ENCODE results near the gene PRSS27.
A peak's percentile ranks its signal among the peaks of the same experiment; 100 is the strongest.

Gene PRSS27

DNA sequence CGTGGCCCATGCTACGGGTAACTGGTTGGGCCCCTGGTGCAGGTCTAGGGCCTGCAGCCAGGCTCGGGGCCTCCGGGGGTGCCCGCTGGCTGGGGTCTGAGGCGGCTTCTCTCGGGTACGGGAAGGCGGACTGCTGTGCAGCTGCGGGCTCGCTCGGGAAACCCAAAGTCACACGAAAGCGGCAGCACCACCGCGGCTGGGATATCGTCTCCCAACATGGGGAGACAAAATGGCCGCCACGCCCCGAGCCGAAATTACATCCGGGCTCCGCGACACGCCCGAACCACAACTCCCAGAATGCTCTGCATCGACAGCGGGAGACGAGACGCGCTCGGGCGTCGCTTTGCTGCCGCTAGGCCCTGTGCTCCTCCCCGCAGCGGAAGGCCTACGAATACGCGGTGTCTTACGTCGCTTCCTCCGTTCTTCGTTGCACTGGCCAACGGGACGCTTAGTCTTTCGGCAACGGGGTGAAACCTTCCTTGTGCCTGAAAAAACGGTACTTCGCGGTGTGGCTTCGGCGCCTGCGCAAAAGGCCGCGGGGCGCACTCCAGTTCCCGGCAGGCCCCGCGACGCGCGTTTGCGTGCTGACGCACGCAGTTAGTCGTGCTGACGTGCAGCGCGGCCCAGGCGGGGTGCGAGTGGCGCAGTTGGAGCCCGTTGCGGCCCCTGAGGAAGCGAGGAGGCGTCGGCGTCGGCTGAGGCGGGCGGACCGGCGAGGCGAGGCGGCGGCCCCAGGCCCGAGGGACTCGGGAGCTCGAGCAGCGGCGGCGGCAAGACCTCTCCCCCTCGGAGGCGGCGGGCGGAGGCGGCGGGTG, 32.2 kb upstream of the PRSS27 start, which contains the start of gene SRRM2:
TSS of gene SRRM2 (plus strand) at position 604 of the 815 bp plus-strand sequence. CDS start 3,727 bp downstream, outside the sequence.
- peak; percentile 90 to 94 for DNase-seq (ENCODE audit: low read depth in 1 of 2, low spot score in 1 of 2)

DNA sequence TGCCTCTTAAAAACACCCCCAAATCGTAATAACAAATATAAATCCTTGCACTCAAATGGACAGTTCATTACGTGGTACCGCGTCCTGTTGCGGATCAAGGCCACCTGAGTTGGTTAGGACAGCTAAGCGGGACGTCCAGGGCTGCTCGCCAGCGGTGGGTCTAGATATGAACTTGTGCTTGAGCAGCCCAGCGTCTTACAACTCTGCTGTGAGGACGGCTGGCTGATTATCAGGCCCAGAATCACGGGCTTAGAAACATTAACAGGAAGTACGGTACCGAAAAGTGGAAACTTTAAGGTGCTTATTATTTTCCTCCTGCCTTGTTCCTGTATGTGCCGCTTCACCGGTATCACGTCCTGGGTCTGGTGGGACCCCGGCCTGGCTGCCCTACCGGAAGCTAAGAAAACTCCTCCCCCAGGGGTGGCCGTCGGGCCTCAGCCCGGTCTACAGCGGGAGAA, 31.6 kb upstream of the PRSS27 start:
- no peak for DNase-seq (ENCODE audit: low read depth in 1 of 2, low spot score in 1 of 2)

- DNase-seq (ENCODE audit: low read depth in 1 of 2, low spot score in 1 of 2): no peak
Measured at GRCh38 chr16:2749936-2750335, 29.9 kb upstream of the PRSS27 start.

DNA sequence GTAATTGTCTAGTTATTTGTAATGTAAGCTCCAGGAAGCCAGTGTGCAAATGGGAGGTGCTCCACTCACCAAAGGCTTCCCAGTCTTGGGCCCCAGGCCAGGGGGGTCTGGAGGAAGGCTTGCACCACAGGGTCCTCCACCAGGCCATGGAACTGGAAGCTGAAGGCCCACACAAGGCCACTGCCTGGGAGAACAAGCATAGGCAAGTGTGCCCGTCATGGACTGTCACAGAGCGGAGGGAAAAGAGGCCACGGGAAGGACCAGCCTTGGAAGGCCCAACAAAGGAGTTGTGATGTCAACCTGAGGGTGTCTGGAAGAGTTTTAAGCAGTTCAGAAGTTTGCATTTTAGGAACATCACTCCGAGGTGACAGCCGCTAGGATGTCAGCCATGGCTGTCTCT, 29.5 kb upstream of the PRSS27 start:
- no peak for DNase-seq (ENCODE audit: low read depth in 1 of 2, low spot score in 1 of 2)

GRCh38 chr16:2748757-2749455, 28.9 kb upstream of the PRSS27 start:
- no peak for DNase-seq (ENCODE audit: low read depth in 1 of 2, low spot score in 1 of 2)

GRCh38 chr16:2745961-2746360, 25.9 kb upstream of the PRSS27 start:
- DNase-seq (ENCODE audit: low read depth in 1 of 2, low spot score in 1 of 2): no peak

DNA sequence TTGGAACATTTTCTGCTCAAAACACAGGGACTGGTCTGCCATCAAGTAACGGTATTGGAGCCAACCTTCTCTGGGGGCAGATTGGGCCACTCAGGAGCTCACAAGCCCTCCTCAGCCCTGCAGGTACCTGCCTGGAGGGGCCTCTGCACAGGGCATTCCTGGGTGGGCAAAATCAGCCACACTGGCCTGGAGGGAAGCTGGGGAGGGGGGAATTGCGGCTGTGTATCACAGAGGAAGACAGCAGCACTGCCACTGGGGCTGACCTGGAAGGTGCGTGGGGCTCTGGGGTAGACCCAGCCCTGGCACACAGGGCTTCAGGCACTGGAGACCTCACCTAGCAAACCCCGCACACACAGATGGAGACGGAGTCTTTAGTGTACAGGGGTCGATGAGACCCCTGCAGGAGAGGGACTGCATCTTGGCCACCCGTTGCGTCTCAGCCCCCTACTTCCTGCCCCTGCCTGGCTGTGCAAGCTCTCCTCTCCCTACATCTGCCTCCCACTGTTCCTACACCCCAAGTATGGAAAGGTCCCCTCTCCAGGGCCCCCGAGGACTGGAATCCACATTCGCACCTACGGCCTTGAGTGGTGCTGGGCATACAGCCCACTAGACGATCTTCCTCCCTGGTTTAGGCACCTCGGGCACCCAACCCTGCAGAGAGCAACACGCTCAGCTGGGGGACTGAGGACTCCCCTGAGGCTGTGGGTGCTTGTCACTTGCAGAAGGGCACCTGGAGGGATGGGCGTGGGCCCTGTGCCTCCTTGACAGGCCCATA, 25.3 kb upstream of the PRSS27 start:
- no peak for DNase-seq (ENCODE audit: low read depth in 1 of 2, low spot score in 1 of 2)

GRCh38 chr16:2744711-2745110, 24.7 kb upstream of the PRSS27 start:
- no peak for DNase-seq (ENCODE audit: low read depth in 1 of 2, low spot score in 1 of 2)

- no peak for DNase-seq (ENCODE audit: low read depth in 1 of 2, low spot score in 1 of 2)
Measured at GRCh38 chr16:2743007-2743810, 23.2 kb upstream of the PRSS27 start.

GRCh38 chr16:2742323-2743006, 22.4 kb upstream of the PRSS27 start:
- no peak for DNase-seq (ENCODE audit: low read depth in 1 of 2, low spot score in 1 of 2)

- no peak for DNase-seq (ENCODE audit: low read depth in 1 of 2, low spot score in 1 of 2)
Measured at GRCh38 chr16:2741168-2741567, 21.1 kb upstream of the PRSS27 start.

- no peak for DNase-seq (ENCODE audit: low read depth in 1 of 2, low spot score in 1 of 2)
Measured at GRCh38 chr16:2740476-2740875, 20.5 kb upstream of the PRSS27 start.

- no peak for DNase-seq (ENCODE audit: low read depth in 1 of 2, low spot score in 1 of 2)
Measured at GRCh38 chr16:2739625-2740430, 19.8 kb upstream of the PRSS27 start.

- DNase-seq (ENCODE audit: low read depth in 1 of 2, low spot score in 1 of 2): no peak
Measured at GRCh38 chr16:2738615-2739014, 18.6 kb upstream of the PRSS27 start.

GRCh38 chr16:2737895-2738418, 17.9 kb upstream of the PRSS27 start:
- DNase-seq (ENCODE audit: low read depth in 1 of 2, low spot score in 1 of 2): no peak

GRCh38 chr16:2737238-2737605, 17.2 kb upstream of the PRSS27 start:
- DNase-seq (ENCODE audit: low read depth in 1 of 2, low spot score in 1 of 2): no peak

GRCh38 chr16:2736476-2737237, 16.6 kb upstream of the PRSS27 start:
- DNase-seq (ENCODE audit: low read depth in 1 of 2, low spot score in 1 of 2): no peak

- DNase-seq (ENCODE audit: low read depth in 1 of 2, low spot score in 1 of 2): no peak
Measured at GRCh38 chr16:2734844-2735515, 15.0 kb upstream of the PRSS27 start.
